ENCODE data around the gene GPR18.

DNA sequence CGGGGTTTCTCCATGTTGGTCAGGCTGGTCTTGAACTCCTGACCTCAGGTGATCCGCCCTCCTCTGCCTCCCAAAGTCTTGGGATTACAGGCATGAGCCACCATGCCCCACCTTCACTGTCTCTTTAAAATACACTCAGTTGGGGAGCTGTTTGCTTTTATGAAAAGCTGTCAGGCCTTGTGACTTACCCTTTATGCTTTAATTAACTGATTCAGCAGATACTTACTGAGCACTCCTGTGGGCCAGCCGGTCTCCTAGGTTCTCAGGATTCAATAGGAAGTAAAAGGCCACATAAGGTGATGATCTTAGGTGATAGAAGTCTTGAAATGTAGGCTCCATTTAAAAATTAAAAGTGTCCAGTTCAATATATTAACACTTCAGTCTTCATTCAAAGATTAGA, 50.0 kb downstream of the GPR18 start:
- TF ChIP-seq, protein P1, sequence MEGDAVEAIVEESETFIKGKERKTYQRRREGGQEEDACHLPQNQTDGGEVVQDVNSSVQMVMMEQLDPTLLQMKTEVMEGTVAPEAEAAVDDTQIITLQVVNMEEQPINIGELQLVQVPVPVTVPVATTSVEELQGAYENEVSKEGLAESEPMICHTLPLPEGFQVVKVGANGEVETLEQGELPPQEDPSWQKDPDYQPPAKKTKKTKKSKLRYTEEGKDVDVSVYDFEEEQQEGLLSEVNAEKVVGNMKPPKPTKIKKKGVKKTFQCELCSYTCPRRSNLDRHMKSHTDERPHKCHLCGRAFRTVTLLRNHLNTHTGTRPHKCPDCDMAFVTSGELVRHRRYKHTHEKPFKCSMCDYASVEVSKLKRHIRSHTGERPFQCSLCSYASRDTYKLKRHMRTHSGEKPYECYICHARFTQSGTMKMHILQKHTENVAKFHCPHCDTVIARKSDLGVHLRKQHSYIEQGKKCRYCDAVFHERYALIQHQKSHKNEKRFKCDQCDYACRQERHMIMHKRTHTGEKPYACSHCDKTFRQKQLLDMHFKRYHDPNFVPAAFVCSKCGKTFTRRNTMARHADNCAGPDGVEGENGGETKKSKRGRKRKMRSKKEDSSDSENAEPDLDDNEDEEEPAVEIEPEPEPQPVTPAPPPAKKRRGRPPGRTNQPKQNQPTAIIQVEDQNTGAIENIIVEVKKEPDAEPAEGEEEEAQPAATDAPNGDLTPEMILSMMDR (conservative IDR thresholded peaks at IDR 0.05 in 1 of 2, IDR thresholded peaks at IDR 0.05 in 1 of 2; ENCODE audit: low read depth in 1 of 2, low read length in 2 of 2) = no peak
- no peak for TF ChIP-seq EZH2 (IDR thresholded peaks at IDR 0.05; ENCODE audit: low read length, missing control alignments)

All from fibroblast of lung (primary cell).